Type B pancreatic cell (in vitro differentiated cells): ENCODE results near the gene CFAP299. TPM values are rescaled to one million over a fixed set of nuclear protein-coding genes. Genes with fewer than 3 reads are reported as not detected.
"Not testable (repeated sequence)": the region's sequence is repeated elsewhere in the genome, so short reads cannot be mapped to it uniquely, and the experiment has no call there.

Experiments used
- DNase-seq: peaks from one replicate; pipeline ENCODE4 v3.0.0; 2021; ENCODE audit warnings: mixed read lengths; ENCODE audit not compliant: unreplicated experiment; ENCODE audit errors: extremely low spot score
- H3K27ac Mint-ChIP-seq: 2 replicates; pipeline ENCODE4 v1.8.0; 2021; ENCODE audit warnings: mild to moderate bottlenecking, mixed read lengths
- H3K27me3 Mint-ChIP-seq: 2 replicates; pipeline ENCODE4 v1.8.0; 2021; ENCODE audit warnings: mixed read lengths
- H3K36me3 Mint-ChIP-seq: 2 replicates; pipeline ENCODE4 v1.8.0; 2021; ENCODE audit warnings: mixed read lengths
- H3K4me1 Mint-ChIP-seq: one replicate; pipeline ENCODE4 v1.8.0; 2021; ENCODE audit warnings: mixed read lengths; ENCODE audit not compliant: unreplicated experiment
- H3K4me3 Mint-ChIP-seq: 2 replicates; pipeline ENCODE4 v1.8.0; 2021; ENCODE audit warnings: mild to moderate bottlenecking, mixed read lengths
- H3K9me3 Mint-ChIP-seq: 2 replicates; pipeline ENCODE4 v1.8.0; 2021; ENCODE audit warnings: mixed read lengths
- CTCF ChIP-seq: fragments of 200-600 bp; sonication (generic); conservative IDR thresholded peaks from 2 replicates; pipeline ENCODE4 v1.5.0; 2021; ENCODE audit warnings: antibody characterized with exemption, mild to moderate bottlenecking
- total RNA-seq: library from RNA; stranded (reverse); gene quantifications from 2 replicates; pipeline ENCODE4 v1.2.1, GENCODE V29; 2021; ENCODE audit warnings: low replicate concordance

Gene CFAP299
- total RNA-seq, 1 donor from 2014 or later: 1.1 TPM

GRCh38 chr4:80732010-80732409 is 396.5 kb downstream of the CFAP299 start:
- Mint-ChIP-seq H3K27me3 (no peaks in the 10 kb centered on the region), H3K4me3 (no peak overlapping the region), H3K36me3 (no peaks in the 10 kb centered on the region), H3K9me3 (no peaks in the 10 kb centered on the region), H3K4me1 (no peaks in the 10 kb centered on the region), H3K27ac (no peak overlapping the region)
- DNase-seq: no peak
- no peak for TF ChIP-seq CTCF

GRCh38 chr4:80740375-80740774 is 404.8 kb downstream of the CFAP299 start:
- H3K27ac Mint-ChIP-seq: no peak overlapping the region
- H3K4me3 Mint-ChIP-seq: no peak overlapping the region
- H3K27me3 Mint-ChIP-seq: no peaks in the 10 kb centered on the region
- no peak for TF ChIP-seq CTCF
- no peaks in the 10 kb centered on the region for H3K36me3 Mint-ChIP-seq
- no peak for DNase-seq
- no peaks in the 10 kb centered on the region for H3K9me3 Mint-ChIP-seq
- H3K4me1 Mint-ChIP-seq: no peaks in the 10 kb centered on the region

GRCh38 chr4:80749558-80749957 is 414.0 kb downstream of the CFAP299 start:
- H3K36me3 Mint-ChIP-seq, H3K27ac Mint-ChIP-seq, H3K9me3 Mint-ChIP-seq, DNase-seq, H3K27me3 Mint-ChIP-seq, H3K4me3 Mint-ChIP-seq, H3K4me1 Mint-ChIP-seq: not testable (repeated sequence)

- DNase-seq: no peak
- Mint-ChIP-seq H3K4me3 (no peak overlapping the region), H3K4me1 (no peaks in the 10 kb centered on the region), H3K27me3 (no peaks in the 10 kb centered on the region), H3K9me3 (no peaks in the 10 kb centered on the region), H3K27ac (no peak overlapping the region), H3K36me3 (no peaks in the 10 kb centered on the region)
- TF ChIP-seq CTCF: no peak
Observed at GRCh38 chr4:80751200-80751599, 415.7 kb downstream of the CFAP299 start.

- TF ChIP-seq CTCF: no peak
- H3K9me3 Mint-ChIP-seq: no peaks in the 10 kb centered on the region
Observed at GRCh38 chr4:80767944-80768343, 432.4 kb downstream of the CFAP299 start.

GRCh38 chr4:80776168-80776567 is 440.6 kb downstream of the CFAP299 start:
- no peaks in the 10 kb centered on the region for H3K9me3 Mint-ChIP-seq
- peaks cover 9% of the 10 kb centered on the region for H3K27me3 Mint-ChIP-seq
- no peaks in the 10 kb centered on the region for H3K4me1 Mint-ChIP-seq
- TF ChIP-seq CTCF: no peak
- no peak overlapping the region for H3K27ac Mint-ChIP-seq
- no peaks in the 10 kb centered on the region for H3K36me3 Mint-ChIP-seq
- no peak for DNase-seq
- no peak overlapping the region for H3K4me3 Mint-ChIP-seq

More at GRCh38 chr4:80767944-80768343, 432.4 kb downstream of the CFAP299 start:
- Mint-ChIP-seq H3K27ac (no peak overlapping the region), H3K4me3 (no peak overlapping the region), H3K36me3 (no peaks in the 10 kb centered on the region), H3K4me1 (no peaks in the 10 kb centered on the region), H3K27me3 (no peaks in the 10 kb centered on the region)
- no peak for DNase-seq
